Liver (tissue), 9 donors: Measurements from ENCODE around the gene RFX8. TPM values are rescaled to one million over a fixed set of nuclear protein-coding genes. Genes with fewer than 3 reads are reported as not detected.

Experiments
- DNase-seq: peaks from one replicate; pipeline ENCODE4 v3.0.0-alpha.2; 2017; ENCODE audit warnings: low spot score
- H3K27ac ChIP-seq, 2 donors: one replicate each; pipeline ENCODE4 v1.7.0; 2013; ENCODE audit warnings: inconsistent platforms in 2 of 2, low read length in 2 of 2, control low read depth in 1 of 2, low read depth in 1 of 2, mild to moderate bottlenecking in 1 of 2
- H3K27me3 ChIP-seq, 4 donors: one replicate each; pipeline versions ENCODE4 v1.6.1 to v1.7.0; 2013; ENCODE audit warnings: low read length in 3 of 4, inconsistent platforms in 1 of 4, mild to moderate bottlenecking in 1 of 4, moderate library complexity in 1 of 4; ENCODE audit not compliant: control insufficient read depth in 4 of 4, insufficient read depth in 4 of 4
- H3K36me3 ChIP-seq, 4 donors: one replicate each; pipeline versions ENCODE4 v1.6.1 to v1.7.0; 2013; ENCODE audit warnings: low read length in 3 of 4, mild to moderate bottlenecking in 3 of 4, low read depth in 1 of 4, moderate library complexity in 1 of 4; ENCODE audit not compliant: control insufficient read depth in 4 of 4, insufficient read depth in 3 of 4
- H3K4me1 ChIP-seq, 4 donors: one replicate each; pipeline versions ENCODE4 v1.6.1 to v1.7.0; 2013; ENCODE audit warnings: low read length in 3 of 4, mild to moderate bottlenecking in 3 of 4, moderate library complexity in 1 of 4; ENCODE audit not compliant: control insufficient read depth in 4 of 4, insufficient read depth in 4 of 4
- H3K4me3 ChIP-seq, 3 donors: one replicate each; pipeline versions ENCODE4 v1.6.1 to v1.7.0; 2013; ENCODE audit warnings: low read length in 3 of 3, control low read depth in 1 of 3, low read depth in 1 of 3, mild to moderate bottlenecking in 1 of 3
- H3K9ac ChIP-seq, 2 donors: one replicate each; pipeline ENCODE4 v1.7.0; 2013; ENCODE audit warnings: low read length in 2 of 2, mild to moderate bottlenecking in 2 of 2, moderate library complexity in 2 of 2, control low read depth in 1 of 2, low read depth in 1 of 2
- H3K9me3 ChIP-seq, 4 donors: one replicate each; pipeline versions ENCODE4 v1.6.1 to v1.7.0; 2013; ENCODE audit warnings: low read length in 3 of 4; ENCODE audit not compliant: control insufficient read depth in 4 of 4
- ATF3 ChIP-seq: IDR thresholded peaks from 2 replicates; pipeline ENCODE4 v1.6.1; 2016; ENCODE audit warnings: antibody characterized with exemption
- CTCF ChIP-seq: fragments of 150-350 bp; IDR thresholded peaks from 2 replicates; pipeline ENCODE4 v1.5.1; 2017; ENCODE audit warnings: improper control_type of control experiment, low read depth, low read length; ENCODE audit not compliant: missing input control
- EGR1 ChIP-seq, 2 donors: IDR thresholded peaks; 2 replicates each; pipeline ENCODE4 v1.6.1; 2016 to 2018; ENCODE audit warnings: antibody characterized with exemption in 2 of 2, low read depth in 2 of 2
- FOXA1 ChIP-seq: IDR thresholded peaks from 2 replicates; pipeline ENCODE4 v1.6.1; 2016; ENCODE audit warnings: antibody characterized with exemption
- FOXA2 ChIP-seq: IDR thresholded peaks from 2 replicates; pipeline ENCODE4 v1.6.1; 2016; ENCODE audit warnings: antibody characterized with exemption
- GABPA ChIP-seq, 2 donors: IDR thresholded peaks in 1 of 2; conservative IDR thresholded peaks in 1 of 2; 2 replicates each; pipeline ENCODE4 v1.6.1; 2016; ENCODE audit warnings: antibody characterized with exemption in 2 of 2, mild to moderate bottlenecking in 1 of 2, moderate library complexity in 1 of 2
- HNF4A ChIP-seq, 2 donors: conservative IDR thresholded peaks; 2 replicates each; pipeline ENCODE4 v1.6.1; 2016; ENCODE audit warnings: antibody characterized with exemption in 2 of 2, mild to moderate bottlenecking in 2 of 2
- HNF4G ChIP-seq: IDR thresholded peaks from 2 replicates; pipeline ENCODE4 v1.6.1; 2016; ENCODE audit warnings: antibody characterized with exemption
- JUND ChIP-seq, 2 donors: IDR thresholded peaks; 2 replicates each; pipeline ENCODE4 v1.6.1; 2016; ENCODE audit warnings: antibody characterized with exemption in 2 of 2
- MAX ChIP-seq: IDR thresholded peaks from 2 replicates; pipeline ENCODE4 v1.6.1; 2016; ENCODE audit warnings: antibody characterized with exemption
- NR2F2 ChIP-seq: IDR thresholded peaks from 2 replicates; pipeline ENCODE4 v1.6.1; 2016; ENCODE audit warnings: antibody characterized with exemption
- RAD21 ChIP-seq, 2 donors: IDR thresholded peaks; 2 replicates each; pipeline ENCODE4 v1.6.1; 2016; ENCODE audit warnings: antibody characterized with exemption in 2 of 2, mild to moderate bottlenecking in 2 of 2
- REST ChIP-seq: IDR thresholded peaks from 2 replicates; pipeline ENCODE4 v1.6.1; 2016; ENCODE audit warnings: antibody characterized with exemption, mild to moderate bottlenecking
- RXRA ChIP-seq, 2 donors: IDR thresholded peaks; 2 replicates each; pipeline ENCODE4 v1.6.1; 2017 to 2018; ENCODE audit warnings: antibody characterized with exemption in 2 of 2, mild to moderate bottlenecking in 1 of 2
- SP1 ChIP-seq: IDR thresholded peaks from 2 replicates; pipeline ENCODE4 v1.6.1; 2018; ENCODE audit warnings: antibody characterized with exemption, mild to moderate bottlenecking
- TAF1 ChIP-seq: conservative IDR thresholded peaks from 2 replicates; pipeline ENCODE4 v1.6.1; 2016; ENCODE audit warnings: antibody characterized with exemption, mild to moderate bottlenecking
- YY1 ChIP-seq: IDR thresholded peaks from 2 replicates; pipeline ENCODE4 v1.6.1; 2016; ENCODE audit warnings: antibody characterized with exemption, mild to moderate bottlenecking
- ZBTB33 ChIP-seq: IDR thresholded peaks from 2 replicates; pipeline ENCODE4 v1.6.1; 2016; ENCODE audit warnings: antibody characterized with exemption
- WGBS: extraction: QIAGEN DNeasy Blood & Tissue Kit; methylation state at CpG from one replicate; pipeline ENCODE4 v1.1.7; 2013; 5-methylcytosine and 5-hydroxymethylcytosine counted together
- polyA plus RNA-seq, 2 donors: library from polyadenylated mRNA; stranded (reverse) in 1 of 2; unstranded in 1 of 2; fragments of 200-250 nt in 1 of 2; fragments of >200 nt in 1 of 2; fragmentation: Nextera tagmentation in 1 of 2; extraction: Ambion mirVana in 1 of 2; gene quantifications; one replicate each; pipeline versions ENCODE4 v1.2.1 to v1.2.3, GENCODE V29; 2013 to 2015
- total RNA-seq, 2 donors: library from RNA; depleted of rRNA; stranded (reverse); fragments of >200 nt; gene quantifications; one replicate each; pipeline ENCODE4 v1.2.3, GENCODE V29; 2014
- donor health status: healthy.
- donor health status: healthy.
- donor health status: healthy.
- donor health status: healthy.
- donor health status: healthy.

The RFX8 gene
- total and polyA plus RNA-seq, 4 donors, result 0.08 to 0.09 (median 0.09) TPM; not detected in 1

GRCh38 chr2:101372792-101373191 lies 102.1 kb downstream of the RFX8 start:
- no peak for DNase-seq
- Histone ChIP-seq H3K4me1 (no peaks in the 10 kb centered on the region), H3K9ac (no peak overlapping the region), H3K27ac (no peak overlapping the region), H3K9me3 (no peaks in the 10 kb centered on the region), H3K4me3 (no peak overlapping the region), H3K27me3 (no peaks in the 10 kb centered on the region), H3K36me3 (no peaks in the 10 kb centered on the region)
- no peak for TF ChIP-seq FOXA2
- TF ChIP-seq HNF4A (conservative IDR thresholded peaks at IDR 0.05), result no peak
- no peak for TF ChIP-seq TAF1
- no peak for TF ChIP-seq ATF3
- TF ChIP-seq MAX, result no peak
- TF ChIP-seq FOXA1, result no peak
- 77% methylated on average over 1 of the region's 1 CpG for WGBS

GRCh38 chr2:101371636-101372035 lies 103.3 kb downstream of the RFX8 start:
- Histone ChIP-seq H3K9me3 (no peaks in the 10 kb centered on the region), H3K4me3 (no peak overlapping the region), H3K9ac (no peak overlapping the region), H3K4me1 (no peaks in the 10 kb centered on the region), H3K27me3 (no peaks in the 10 kb centered on the region), H3K27ac (no peak overlapping the region), H3K36me3 (no peaks in the 10 kb centered on the region)
- DNase-seq, result no peak
- TF ChIP-seq JUND (IDR thresholded peaks at IDR 0.05) (no peak), ZBTB33 (no peak), REST (no peak), GABPA (IDR thresholded peaks at IDR 0.05 in 1 of 2, conservative IDR thresholded peaks at IDR 0.05 in 1 of 2) (no peak), NR2F2 (no peak), FOXA2 (no peak), FOXA1 (no peak), YY1 (no peak), EGR1 (IDR thresholded peaks at IDR 0.05; ENCODE audit: low read depth in 2 of 2) (no peak), TAF1 (no peak), HNF4G (no peak), ATF3 (no peak), RXRA (IDR thresholded peaks at IDR 0.05) (no peak), RAD21 (IDR thresholded peaks at IDR 0.05) (no peak), CTCF (no peak), MAX (no peak), SP1 (no peak)
- 78% methylated on average over 4 of the region's 4 CpGs for WGBS
